Measurements from ENCODE around the gene TMEM63C. TPM values are rescaled to one million over a fixed set of nuclear protein-coding genes. Genes with fewer than 3 reads are reported as not detected.

Gene TMEM63C
- total and polyA plus RNA-seq, 2 donors (not counting 3 experiments of a cell fraction or from before 2014, with no cell fraction given): not detected

DNA sequence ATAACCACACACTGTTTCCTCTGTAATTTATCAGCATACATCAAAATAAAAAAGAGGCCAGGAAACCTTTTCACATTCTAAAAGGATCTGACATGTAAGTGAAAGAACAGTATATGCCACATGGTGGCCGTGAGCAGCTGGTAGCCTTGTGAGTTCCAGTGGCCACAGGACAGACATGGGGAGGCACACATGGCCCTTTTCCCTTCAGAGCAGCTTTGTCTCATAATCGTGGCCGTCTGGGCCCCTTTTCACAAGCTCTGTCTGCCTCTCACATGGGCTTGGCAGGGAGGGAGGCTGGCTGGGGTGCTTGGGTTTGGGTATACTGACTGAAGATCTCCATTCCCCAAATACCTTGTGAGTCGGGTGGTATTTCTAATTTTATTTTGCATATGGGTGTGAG is 38.5 kb upstream of the TMEM63C start:
- intact Hi-C loops (cut with micrococcal nuclease): no loop called here
- H3K27me3 ChIP-seq (ENCODE audit: control insufficient read depth in 2 of 2, insufficient read depth in 2 of 2, low read length in 2 of 2): peaks cover 68 to 76% of the 10 kb centered on the region in 2 experiments
- H3K9ac ChIP-seq (replicated peaks; ENCODE audit: extremely low read depth, insufficient read depth, low read length): no peak overlapping the region
- BruUV-seq (replicated peaks): no TSS peak
- no peaks in the 10 kb centered on the region for H3K79me2 ChIP-seq (ENCODE audit: control insufficient read depth, insufficient read depth, low read length)
- no peak overlapping the region for H3K4me2 ChIP-seq (ENCODE audit: insufficient read depth, low read length)
- no peaks in the 10 kb centered on the region for H4K20me1 ChIP-seq (replicated peaks; ENCODE audit: control insufficient read depth, extremely low read depth, insufficient read depth, low read length)
- peaks cover 13% of the 10 kb centered on the region for H3K4me1 ChIP-seq (ENCODE audit: control insufficient read depth, extremely low read depth, insufficient read depth, low read length)
- TF ChIP-seq JUN (IDR thresholded peaks at IDR 0.05; ENCODE audit: borderline replicate concordance, insufficient read depth, insufficient read length, low read depth) (no peak), POLR2A (IDR thresholded peaks at IDR 0.05; ENCODE audit: low read depth, low read length) (no peak), GATA2 (IDR thresholded peaks at IDR 0.05; ENCODE audit: insufficient read depth, insufficient read length, low read depth, low read length) (no peak), FOS (IDR thresholded peaks at IDR 0.05; ENCODE audit: borderline replicate concordance, insufficient read depth, low read length) (no peak), MYC (IDR thresholded peaks at IDR 0.05; ENCODE audit: low read depth, low read length) (no peak), POLR2AphosphoS5 (IDR thresholded peaks at IDR 0.05; ENCODE audit: insufficient read depth, low read depth, low read length) (no peak), EZH2 (IDR thresholded peaks at IDR 0.05; ENCODE audit: borderline replicate concordance, low read depth, low read length, severe bottlenecking) (no peak)
- TF ChIP-seq, protein P1, sequence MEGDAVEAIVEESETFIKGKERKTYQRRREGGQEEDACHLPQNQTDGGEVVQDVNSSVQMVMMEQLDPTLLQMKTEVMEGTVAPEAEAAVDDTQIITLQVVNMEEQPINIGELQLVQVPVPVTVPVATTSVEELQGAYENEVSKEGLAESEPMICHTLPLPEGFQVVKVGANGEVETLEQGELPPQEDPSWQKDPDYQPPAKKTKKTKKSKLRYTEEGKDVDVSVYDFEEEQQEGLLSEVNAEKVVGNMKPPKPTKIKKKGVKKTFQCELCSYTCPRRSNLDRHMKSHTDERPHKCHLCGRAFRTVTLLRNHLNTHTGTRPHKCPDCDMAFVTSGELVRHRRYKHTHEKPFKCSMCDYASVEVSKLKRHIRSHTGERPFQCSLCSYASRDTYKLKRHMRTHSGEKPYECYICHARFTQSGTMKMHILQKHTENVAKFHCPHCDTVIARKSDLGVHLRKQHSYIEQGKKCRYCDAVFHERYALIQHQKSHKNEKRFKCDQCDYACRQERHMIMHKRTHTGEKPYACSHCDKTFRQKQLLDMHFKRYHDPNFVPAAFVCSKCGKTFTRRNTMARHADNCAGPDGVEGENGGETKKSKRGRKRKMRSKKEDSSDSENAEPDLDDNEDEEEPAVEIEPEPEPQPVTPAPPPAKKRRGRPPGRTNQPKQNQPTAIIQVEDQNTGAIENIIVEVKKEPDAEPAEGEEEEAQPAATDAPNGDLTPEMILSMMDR (IDR thresholded peaks at IDR 0.05; ENCODE audit: extremely low read depth in 1 of 2, insufficient read depth in 1 of 2, low read depth in 1 of 2, low read length in 2 of 2): no peak
- TF ChIP-seq, protein P2, sequence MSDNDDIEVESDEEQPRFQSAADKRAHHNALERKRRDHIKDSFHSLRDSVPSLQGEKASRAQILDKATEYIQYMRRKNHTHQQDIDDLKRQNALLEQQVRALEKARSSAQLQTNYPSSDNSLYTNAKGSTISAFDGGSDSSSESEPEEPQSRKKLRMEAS (IDR thresholded peaks at IDR 0.05; ENCODE audit: insufficient read depth, insufficient read length): no peak
- ChIA-PET CTCF (interaction anchor here (0.9 to 2.7 kb wide), 5 partner anchors 9 to 270 kb away, joined by 4 to 20 read pairs (median 8); no protein-coding TSS in a partner anchor), POLR2A (no interaction called here)
- no peak overlapping the region for H3K27ac ChIP-seq (ENCODE audit: insufficient read depth, low read depth, low read length)
- dilution Hi-C loops (cut with MboI; ENCODE audit: extremely low pct_ligation_motif_present, low sequenced_read_pairs): no loop called here
- FAIRE-seq (no peak), DNase-seq (ENCODE audit: low read depth, low spot score) (no peak)
- no peaks in the 10 kb centered on the region for H3K9me3 ChIP-seq (replicated peaks; ENCODE audit: control insufficient read depth, insufficient read depth, low read length)
- H3K4me3 ChIP-seq (replicated peaks in 1 of 3; ENCODE audit: insufficient read depth in 1 of 3, low read depth in 1 of 3, low read length in 3 of 3): no peak overlapping the region
- H3K9me1 ChIP-seq (replicated peaks; ENCODE audit: control insufficient read depth, extremely low read depth, insufficient read depth, low read length): no peaks in the 10 kb centered on the region
- no peak overlapping the region for H2AFZ ChIP-seq (ENCODE audit: low read depth, low read length)
- no peaks in the 10 kb centered on the region for H3K36me3 ChIP-seq (ENCODE audit: control insufficient read depth in 2 of 2, extremely low read depth in 1 of 2, insufficient read depth in 2 of 2, low read length in 2 of 2)
